Body of pancreas (tissue), 4 donors: ENCODE measurements around the gene THSD4.

Experiments used
- POLR2A ChIP-seq, 3 donors: fragments of 450-650 bp; IDR thresholded peaks; one replicate each; pipeline ENCODE4 v1.6.1; 2016; ENCODE audit warnings: antibody characterized with exemption in 3 of 3, mild to moderate bottlenecking in 2 of 3
- TF ChIP-seq, protein P1 (sequence below), 7 experiments: fragments of 450-650 bp in 4 of 7; fragments of 200-600 bp in 3 of 7; sonication (generic) in 3 of 7; IDR thresholded peaks; one replicate each; pipeline ENCODE4 v1.5.1; 2016 to 2019; ENCODE audit warnings: antibody characterized with exemption in 7 of 7

DNA sequence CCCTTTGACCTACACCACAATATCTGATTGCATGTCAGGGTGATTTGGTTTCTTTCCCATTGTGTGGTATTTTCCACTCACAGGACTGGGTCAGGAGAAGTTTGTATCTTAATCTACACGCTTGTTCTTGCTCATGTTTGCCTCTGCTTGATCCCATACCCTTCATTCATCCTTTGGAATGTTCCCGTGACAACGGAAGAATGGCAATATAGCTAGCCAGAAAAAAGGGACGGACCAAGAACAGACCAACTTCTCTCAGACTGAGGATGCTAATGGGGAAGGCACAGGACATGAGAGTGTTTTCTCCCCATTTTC is 7.8 kb upstream of the THSD4 start:
- TF ChIP-seq, protein P1, sequence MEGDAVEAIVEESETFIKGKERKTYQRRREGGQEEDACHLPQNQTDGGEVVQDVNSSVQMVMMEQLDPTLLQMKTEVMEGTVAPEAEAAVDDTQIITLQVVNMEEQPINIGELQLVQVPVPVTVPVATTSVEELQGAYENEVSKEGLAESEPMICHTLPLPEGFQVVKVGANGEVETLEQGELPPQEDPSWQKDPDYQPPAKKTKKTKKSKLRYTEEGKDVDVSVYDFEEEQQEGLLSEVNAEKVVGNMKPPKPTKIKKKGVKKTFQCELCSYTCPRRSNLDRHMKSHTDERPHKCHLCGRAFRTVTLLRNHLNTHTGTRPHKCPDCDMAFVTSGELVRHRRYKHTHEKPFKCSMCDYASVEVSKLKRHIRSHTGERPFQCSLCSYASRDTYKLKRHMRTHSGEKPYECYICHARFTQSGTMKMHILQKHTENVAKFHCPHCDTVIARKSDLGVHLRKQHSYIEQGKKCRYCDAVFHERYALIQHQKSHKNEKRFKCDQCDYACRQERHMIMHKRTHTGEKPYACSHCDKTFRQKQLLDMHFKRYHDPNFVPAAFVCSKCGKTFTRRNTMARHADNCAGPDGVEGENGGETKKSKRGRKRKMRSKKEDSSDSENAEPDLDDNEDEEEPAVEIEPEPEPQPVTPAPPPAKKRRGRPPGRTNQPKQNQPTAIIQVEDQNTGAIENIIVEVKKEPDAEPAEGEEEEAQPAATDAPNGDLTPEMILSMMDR (IDR thresholded peaks at IDR 0.05), result no peak
- no peak for TF ChIP-seq POLR2A (IDR thresholded peaks at IDR 0.05)
